ENCODE data around the gene PTPRU. TPM values are rescaled to one million over a fixed set of nuclear protein-coding genes. Genes with fewer than 3 reads are reported as not detected.

Gene PTPRU
- total and polyA plus RNA-seq, 2 of the 8 experiments (the other 6 are each of a cell fraction or from before 2014, with no cell fraction given) = 33.8 to 41.8 TPM

GRCh38 chr1:29235955-29236711 is at the start of gene PTPRU (continued):
- TF ChIP-seq TBP (IDR thresholded peaks at IDR 0.05; ENCODE audit: low read depth, low read length) (no peak), JUND (IDR thresholded peaks at IDR 0.05; ENCODE audit: low read length) (peak; percentile 79), E2F6 (IDR thresholded peaks at IDR 0.05) (no peak), PHF8 (conservative IDR thresholded peaks at IDR 0.05; ENCODE audit: low read depth, low read length) (0 out of 2 replicates have a peak, but pooled peaks have one; percentile 1), KDM1A (IDR thresholded peaks at IDR 0.05; ENCODE audit: borderline replicate concordance, low read length) (peak; percentile 96), TAF1 (IDR thresholded peaks at IDR 0.05; ENCODE audit: low read depth, low read length) (peak; percentile 57; the same call in 1 of the 2 replicates), ATF2 (IDR thresholded peaks at IDR 0.05; ENCODE audit: low read length) (0 out of 2 replicates have a peak, but pooled peaks have one; percentile 32), CTBP2 (IDR thresholded peaks at IDR 0.05; ENCODE audit: borderline replicate concordance, insufficient read depth, insufficient read length, low read length) (peak; percentile 57), HDAC2 (IDR thresholded peaks at IDR 0.05; ENCODE audit: borderline replicate concordance in 1 of 2, low read depth in 2 of 2, low read length in 2 of 2) (peak in 1 of 2 experiments; percentile 74; a peak in 1 of 4 replicates), RFX5 (IDR thresholded peaks at IDR 0.05; ENCODE audit: borderline replicate concordance, low read depth, low read length) (no peak), EP300 (IDR thresholded peaks at IDR 0.05; ENCODE audit: borderline replicate concordance in 1 of 2, low read depth in 2 of 2, low read length in 2 of 2) (peak in 1 of 2 experiments; percentile 55; a peak in 1 of 3 replicates), KDM4A (IDR thresholded peaks at IDR 0.05; ENCODE audit: low read depth, low read length, severe bottlenecking) (peak; percentile 30), BCL11A (IDR thresholded peaks at IDR 0.05; ENCODE audit: low read depth in 2 of 2, low read length in 2 of 2) (no peak), CREB1 (IDR thresholded peaks at IDR 0.05) (peak; percentile 73), EGR1 (IDR thresholded peaks at IDR 0.05; ENCODE audit: borderline replicate concordance, low read depth, low read length) (no peak), CTCF (IDR thresholded peaks at IDR 0.05; ENCODE audit: control extremely low read depth in 1 of 3, insufficient read depth in 1 of 3, low read depth in 1 of 3, low read length in 3 of 3) (peak in 2 of 3 experiments; percentile 78 to 87; a peak in 3 of 4 replicates)

Measured in H1 (cell line).